Neural cell (in vitro differentiated cells): Measurements from ENCODE around the gene TIPARP. TPM values are rescaled to one million over a fixed set of nuclear protein-coding genes. Genes with fewer than 3 reads are reported as not detected.

Source experiments
- H2AFZ ChIP-seq: fragments of 200-600, 300-800 bp; sonication (generic), shearing (Covaris generic); 2 replicates; pipeline ENCODE4 v1.6.0; 2014; ENCODE audit warnings: low read depth, mild to moderate bottlenecking, antibody characterized with exemption, low read length, moderate library complexity
- H3F3A ChIP-seq: fragments of 200-600 bp; shearing (Covaris generic); 2 replicates; pipeline ENCODE4 v1.6.1; 2016; ENCODE audit warnings: mild to moderate bottlenecking, moderate library complexity, mixed read lengths, antibody characterized with exemption, low read length; ENCODE audit not compliant: insufficient read depth, poor library complexity, severe bottlenecking
- H3K27ac ChIP-seq: fragments of 200-600, 300-800 bp; sonication (generic), shearing (Covaris generic); 2 replicates; pipeline ENCODE4 v1.5.1; 2014; ENCODE audit warnings: mild to moderate bottlenecking, low read length, moderate library complexity
- H3K27me3 ChIP-seq: fragments of 300-800, 200-600 bp; sonication (generic), shearing (Covaris generic); 2 replicates; pipeline ENCODE4 v1.6.0; 2014; ENCODE audit warnings: mild to moderate bottlenecking, low read depth, low read length, moderate library complexity; ENCODE audit not compliant: insufficient read depth
- H3K36me3 ChIP-seq: fragments of 300-800, 200-600 bp; sonication (generic), shearing (Covaris generic); 2 replicates; pipeline ENCODE4 v1.5.1; 2014; ENCODE audit warnings: mild to moderate bottlenecking, antibody characterized with exemption, low read length, moderate library complexity; ENCODE audit not compliant: insufficient read depth
- H3K4me2 ChIP-seq: fragments of 300-800, 200-600 bp; sonication (generic), shearing (Covaris generic); 2 replicates; pipeline ENCODE4 v1.6.0; 2014; ENCODE audit warnings: mild to moderate bottlenecking, low read length
- H3K4me3 ChIP-seq: fragments of 300-800, 200-600 bp; sonication (generic), shearing (Covaris generic); 2 replicates; pipeline ENCODE4 v1.5.1; 2014; ENCODE audit warnings: mild to moderate bottlenecking, low read length, moderate library complexity
- H3K79me2 ChIP-seq: fragments of 200-600 bp; shearing (Covaris generic); replicated peaks from 2 replicates; pipeline ENCODE4 v1.6.0; 2014; ENCODE audit warnings: mild to moderate bottlenecking, low read length, moderate library complexity; ENCODE audit not compliant: insufficient read depth
- H3K9ac ChIP-seq: fragments of 300-800, 200-600 bp; sonication (generic), shearing (Covaris generic); 2 replicates; pipeline ENCODE4 v1.6.1; 2016; ENCODE audit warnings: mild to moderate bottlenecking, low read length, mixed read lengths
- H3K9me2 ChIP-seq: fragments of 200-600 bp; shearing (Covaris generic); 2 replicates; pipeline ENCODE4 v1.6.1; 2016; ENCODE audit warnings: mild to moderate bottlenecking, low read length, mixed read lengths; ENCODE audit not compliant: insufficient read depth
- H3K9me3 ChIP-seq: fragments of 200-600, 300-800 bp; sonication (generic), shearing (Covaris generic); 2 replicates; pipeline ENCODE4 v1.6.1; 2016; ENCODE audit warnings: mild to moderate bottlenecking, mixed run types, low read length, moderate library complexity, mixed read lengths
- H4K20me1 ChIP-seq: fragments of 200-600 bp; shearing (Covaris generic); 2 replicates; pipeline ENCODE4 v1.6.1; 2016; ENCODE audit warnings: mild to moderate bottlenecking, mixed run types; ENCODE audit not compliant: insufficient read depth
- EP300 ChIP-seq: fragments of 450-650 bp; conservative IDR thresholded peaks from 2 replicates; pipeline ENCODE4 v1.6.1; 2014; ENCODE audit warnings: antibody characterized with exemption, mild to moderate bottlenecking, moderate library complexity; ENCODE audit not compliant: poor library complexity, severe bottlenecking
- EZH2 ChIP-seq: fragments of 200-600, 300-800 bp; shearing (Covaris generic), sonication (generic); IDR thresholded peaks from 2 replicates; pipeline ENCODE4 v1.6.1; 2014; ENCODE audit warnings: antibody characterized with exemption, low read length, borderline replicate concordance, mild to moderate bottlenecking; ENCODE audit not compliant: insufficient read depth, poor library complexity, severe bottlenecking
- MXI1 ChIP-seq: fragments of 450-650 bp; conservative IDR thresholded peaks from 2 replicates; pipeline ENCODE4 v1.6.1; 2014; ENCODE audit warnings: antibody characterized with exemption, mild to moderate bottlenecking; ENCODE audit not compliant: poor library complexity, severe bottlenecking
- POLR2AphosphoS5 ChIP-seq: IDR thresholded peaks from 2 replicates; pipeline ENCODE4 v1.6.1; 2012
- RAD21 ChIP-seq: fragments of 450-650 bp; conservative IDR thresholded peaks from 2 replicates; pipeline ENCODE4 v1.6.1; 2014; ENCODE audit warnings: antibody characterized with exemption, mild to moderate bottlenecking, moderate library complexity
- SMC3 ChIP-seq: fragments of 450-650 bp; conservative IDR thresholded peaks from 2 replicates; pipeline ENCODE4 v1.6.1; 2014; ENCODE audit warnings: antibody characterized with exemption, mild to moderate bottlenecking, moderate library complexity; ENCODE audit not compliant: poor library complexity
- TAF1 ChIP-seq: IDR thresholded peaks from 2 replicates; pipeline ENCODE4 v1.6.1; 2012; ENCODE audit warnings: low read depth
- polyA plus RNA-seq: library from polyadenylated mRNA; depleted of rRNA; stranded (reverse); fragments of >200 nt; gene quantifications from 2 replicates; pipeline ENCODE4 v1.2.3, GENCODE V29; 2014
- TF ChIP-seq, protein P1 (sequence below): fragments of 450-650 bp; IDR thresholded peaks from 2 replicates; pipeline ENCODE4 v1.5.1; 2014; ENCODE audit warnings: antibody characterized with exemption, mild to moderate bottlenecking, moderate library complexity; ENCODE audit not compliant: poor library complexity, severe bottlenecking
- TF ChIP-seq, protein P2 (sequence below): IDR thresholded peaks from 2 replicates; pipeline ENCODE4 v1.6.1; 2012; ENCODE audit warnings: borderline replicate concordance

Gene TIPARP
- polyA plus RNA-seq, 1 donor from 2014 or later: 5.4 TPM

DNA sequence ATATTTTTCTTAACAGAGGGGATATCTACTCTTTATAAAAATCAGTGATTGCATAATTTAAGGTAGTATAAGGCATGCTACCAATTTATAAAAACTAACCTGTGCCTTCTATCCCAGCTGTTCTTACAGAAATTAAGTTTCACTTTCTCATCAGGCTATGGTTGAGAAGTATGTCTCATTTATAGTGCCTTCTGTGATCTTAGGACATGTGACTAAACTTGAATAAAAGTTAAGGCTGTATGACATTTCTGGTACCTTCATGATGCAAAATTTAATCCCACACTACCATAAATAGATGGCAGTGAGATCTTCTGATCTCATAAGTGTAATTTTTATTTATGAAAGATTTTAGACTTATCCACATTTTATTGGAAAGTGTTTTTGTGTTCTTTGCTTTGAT, 12.6 kb downstream of the TIPARP start:
- Histone ChIP-seq H3K36me3 (no peaks in the 10 kb centered on the region), H3K9ac (no peak overlapping the region), H3K4me2 (no peak overlapping the region), H3K9me2 (no peaks in the 10 kb centered on the region), H3K4me3 (no peak overlapping the region), H3K9me3 (no peaks in the 10 kb centered on the region), H3K79me2 (peaks cover 5% of the 10 kb centered on the region), H3K27ac (no peak overlapping the region), H2AFZ (no peak overlapping the region), H3K27me3 (no peaks in the 10 kb centered on the region), H3F3A (no peaks in the 10 kb centered on the region), H4K20me1 (no peaks in the 10 kb centered on the region)
- no peak for TF ChIP-seq SMC3
- no peak for TF ChIP-seq RAD21
- TF ChIP-seq, protein P1, sequence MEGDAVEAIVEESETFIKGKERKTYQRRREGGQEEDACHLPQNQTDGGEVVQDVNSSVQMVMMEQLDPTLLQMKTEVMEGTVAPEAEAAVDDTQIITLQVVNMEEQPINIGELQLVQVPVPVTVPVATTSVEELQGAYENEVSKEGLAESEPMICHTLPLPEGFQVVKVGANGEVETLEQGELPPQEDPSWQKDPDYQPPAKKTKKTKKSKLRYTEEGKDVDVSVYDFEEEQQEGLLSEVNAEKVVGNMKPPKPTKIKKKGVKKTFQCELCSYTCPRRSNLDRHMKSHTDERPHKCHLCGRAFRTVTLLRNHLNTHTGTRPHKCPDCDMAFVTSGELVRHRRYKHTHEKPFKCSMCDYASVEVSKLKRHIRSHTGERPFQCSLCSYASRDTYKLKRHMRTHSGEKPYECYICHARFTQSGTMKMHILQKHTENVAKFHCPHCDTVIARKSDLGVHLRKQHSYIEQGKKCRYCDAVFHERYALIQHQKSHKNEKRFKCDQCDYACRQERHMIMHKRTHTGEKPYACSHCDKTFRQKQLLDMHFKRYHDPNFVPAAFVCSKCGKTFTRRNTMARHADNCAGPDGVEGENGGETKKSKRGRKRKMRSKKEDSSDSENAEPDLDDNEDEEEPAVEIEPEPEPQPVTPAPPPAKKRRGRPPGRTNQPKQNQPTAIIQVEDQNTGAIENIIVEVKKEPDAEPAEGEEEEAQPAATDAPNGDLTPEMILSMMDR: no peak
- TF ChIP-seq TAF1: no peak
- TF ChIP-seq POLR2AphosphoS5: no peak
- TF ChIP-seq EP300: no peak
- no peak for TF ChIP-seq EZH2

DNA sequence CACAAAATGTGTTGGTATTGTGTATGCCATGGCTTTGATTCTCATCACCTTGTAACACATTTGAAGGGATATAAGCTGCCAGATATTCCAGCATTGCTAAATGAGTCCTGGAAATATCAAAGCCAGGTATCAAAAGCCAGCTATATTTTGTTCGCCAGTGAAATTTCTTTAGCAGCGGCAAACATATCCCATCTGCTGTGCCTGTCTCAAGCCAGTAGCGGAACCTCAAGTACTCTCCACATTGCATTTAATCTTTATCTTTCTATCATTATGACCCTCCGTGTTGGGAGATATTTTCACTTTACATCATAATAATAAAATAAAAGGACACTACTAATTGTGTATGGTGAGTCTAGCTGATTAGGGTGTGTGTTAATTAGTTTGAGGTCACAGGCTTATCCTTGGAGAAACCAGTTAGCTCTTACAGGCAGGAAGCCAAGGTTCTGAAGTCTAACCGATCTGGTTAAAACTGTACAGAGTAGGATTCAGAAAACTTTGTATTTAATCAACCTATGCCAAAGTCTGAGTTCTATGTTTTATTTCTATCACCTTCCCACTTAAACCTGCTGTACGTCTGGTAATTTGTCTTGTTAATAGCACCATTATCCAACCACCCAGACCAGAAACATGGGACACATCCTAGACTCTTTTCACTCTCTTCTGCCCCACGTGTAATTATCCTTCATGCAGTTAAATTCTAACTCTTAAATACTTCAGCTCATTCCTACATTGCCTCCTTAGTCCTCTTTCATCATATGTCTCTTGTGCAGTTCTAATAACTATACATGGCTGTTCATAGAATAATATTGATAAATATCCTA, 14.5 kb downstream of the TIPARP start:
- no peaks in the 10 kb centered on the region for H3K27me3 ChIP-seq
- TF ChIP-seq, protein P2, sequence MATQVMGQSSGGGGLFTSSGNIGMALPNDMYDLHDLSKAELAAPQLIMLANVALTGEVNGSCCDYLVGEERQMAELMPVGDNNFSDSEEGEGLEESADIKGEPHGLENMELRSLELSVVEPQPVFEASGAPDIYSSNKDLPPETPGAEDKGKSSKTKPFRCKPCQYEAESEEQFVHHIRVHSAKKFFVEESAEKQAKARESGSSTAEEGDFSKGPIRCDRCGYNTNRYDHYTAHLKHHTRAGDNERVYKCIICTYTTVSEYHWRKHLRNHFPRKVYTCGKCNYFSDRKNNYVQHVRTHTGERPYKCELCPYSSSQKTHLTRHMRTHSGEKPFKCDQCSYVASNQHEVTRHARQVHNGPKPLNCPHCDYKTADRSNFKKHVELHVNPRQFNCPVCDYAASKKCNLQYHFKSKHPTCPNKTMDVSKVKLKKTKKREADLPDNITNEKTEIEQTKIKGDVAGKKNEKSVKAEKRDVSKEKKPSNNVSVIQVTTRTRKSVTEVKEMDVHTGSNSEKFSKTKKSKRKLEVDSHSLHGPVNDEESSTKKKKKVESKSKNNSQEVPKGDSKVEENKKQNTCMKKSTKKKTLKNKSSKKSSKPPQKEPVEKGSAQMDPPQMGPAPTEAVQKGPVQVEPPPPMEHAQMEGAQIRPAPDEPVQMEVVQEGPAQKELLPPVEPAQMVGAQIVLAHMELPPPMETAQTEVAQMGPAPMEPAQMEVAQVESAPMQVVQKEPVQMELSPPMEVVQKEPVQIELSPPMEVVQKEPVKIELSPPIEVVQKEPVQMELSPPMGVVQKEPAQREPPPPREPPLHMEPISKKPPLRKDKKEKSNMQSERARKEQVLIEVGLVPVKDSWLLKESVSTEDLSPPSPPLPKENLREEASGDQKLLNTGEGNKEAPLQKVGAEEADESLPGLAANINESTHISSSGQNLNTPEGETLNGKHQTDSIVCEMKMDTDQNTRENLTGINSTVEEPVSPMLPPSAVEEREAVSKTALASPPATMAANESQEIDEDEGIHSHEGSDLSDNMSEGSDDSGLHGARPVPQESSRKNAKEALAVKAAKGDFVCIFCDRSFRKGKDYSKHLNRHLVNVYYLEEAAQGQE: no peak
- TF ChIP-seq RAD21 (no peak), TAF1 (no peak), EP300 (no peak), EZH2 (no peak), POLR2AphosphoS5 (no peak), MXI1 (no peak), SMC3 (no peak)
- TF ChIP-seq, protein P1: no peak
- H3F3A ChIP-seq: no peaks in the 10 kb centered on the region
- no peak overlapping the region for H3K9ac ChIP-seq
- H3K9me3 ChIP-seq: no peaks in the 10 kb centered on the region
- H3K4me3 ChIP-seq: no peak overlapping the region
- H3K79me2 ChIP-seq: no peaks in the 10 kb centered on the region
- H3K4me2 ChIP-seq: no peak overlapping the region
- no peaks in the 10 kb centered on the region for H3K36me3 ChIP-seq
- H3K27ac ChIP-seq: no peak overlapping the region
- no peaks in the 10 kb centered on the region for H3K9me2 ChIP-seq
- no peak overlapping the region for H2AFZ ChIP-seq
- H4K20me1 ChIP-seq: no peaks in the 10 kb centered on the region
